Ovary (tissue), 3 donors: ENCODE results near the gene FAM131A.

Source experiments
- POLR2A ChIP-seq: fragments of 450-650 bp; IDR thresholded peaks from one replicate; pipeline ENCODE4 v1.6.1; 2017; ENCODE audit warnings: antibody characterized with exemption, mild to moderate bottlenecking, moderate library complexity
- TF ChIP-seq, protein P1 (sequence below), 3 donors: fragments of 450-650 bp in 2 of 3; fragments of 200-600 bp in 1 of 3; IDR thresholded peaks; one replicate each; pipeline versions ENCODE4 v1.5.1 to v1.8.0; 2016 to 2022; ENCODE audit warnings: antibody characterized with exemption in 3 of 3, mild to moderate bottlenecking in 1 of 3
- donor health status: DM: no; HTN: no; CAD: no.

DNA sequence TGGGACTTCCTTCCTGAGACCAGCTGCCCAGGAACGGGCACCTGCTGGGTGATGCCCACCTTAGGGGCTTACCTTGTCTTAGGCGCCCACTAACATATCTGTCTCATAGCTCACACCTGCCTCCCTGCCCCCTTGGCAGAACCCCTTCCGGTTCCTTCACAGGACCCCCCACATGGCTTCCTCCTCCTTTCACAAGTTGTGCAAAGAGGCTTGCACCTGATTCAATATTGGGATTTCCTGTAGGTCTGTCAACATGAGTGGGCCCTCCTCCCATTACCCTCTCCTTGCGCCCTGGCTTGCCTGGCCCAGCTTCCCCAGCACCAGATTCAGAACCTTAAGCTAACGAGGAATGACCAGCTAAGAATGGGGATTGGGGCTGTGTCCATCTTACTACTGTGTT is 40.0 kb downstream of the FAM131A start:
- TF ChIP-seq, protein P1, sequence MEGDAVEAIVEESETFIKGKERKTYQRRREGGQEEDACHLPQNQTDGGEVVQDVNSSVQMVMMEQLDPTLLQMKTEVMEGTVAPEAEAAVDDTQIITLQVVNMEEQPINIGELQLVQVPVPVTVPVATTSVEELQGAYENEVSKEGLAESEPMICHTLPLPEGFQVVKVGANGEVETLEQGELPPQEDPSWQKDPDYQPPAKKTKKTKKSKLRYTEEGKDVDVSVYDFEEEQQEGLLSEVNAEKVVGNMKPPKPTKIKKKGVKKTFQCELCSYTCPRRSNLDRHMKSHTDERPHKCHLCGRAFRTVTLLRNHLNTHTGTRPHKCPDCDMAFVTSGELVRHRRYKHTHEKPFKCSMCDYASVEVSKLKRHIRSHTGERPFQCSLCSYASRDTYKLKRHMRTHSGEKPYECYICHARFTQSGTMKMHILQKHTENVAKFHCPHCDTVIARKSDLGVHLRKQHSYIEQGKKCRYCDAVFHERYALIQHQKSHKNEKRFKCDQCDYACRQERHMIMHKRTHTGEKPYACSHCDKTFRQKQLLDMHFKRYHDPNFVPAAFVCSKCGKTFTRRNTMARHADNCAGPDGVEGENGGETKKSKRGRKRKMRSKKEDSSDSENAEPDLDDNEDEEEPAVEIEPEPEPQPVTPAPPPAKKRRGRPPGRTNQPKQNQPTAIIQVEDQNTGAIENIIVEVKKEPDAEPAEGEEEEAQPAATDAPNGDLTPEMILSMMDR (IDR thresholded peaks at IDR 0.05): no peak
- TF ChIP-seq POLR2A: no peak
